HepG2 (cell line): ENCODE measurements around the gene RTEL1. TPM values are rescaled to one million over a fixed set of nuclear protein-coding genes. Genes with fewer than 3 reads are reported as not detected.
A peak's percentile ranks its signal among the peaks of the same experiment; 100 is the strongest.

Source experiments
- ARNTL ChIP-seq: sonication (generic); formaldehyde crosslinking; IDR thresholded peaks from 2 replicates; pipeline ENCODE4 v1.4.0; 2020; ENCODE audit warnings: mild to moderate bottlenecking, missing genetic modification reagents
- ATF6 ChIP-seq: sonication (generic); formaldehyde crosslinking; conservative IDR thresholded peaks from 2 replicates; pipeline ENCODE4 v1.4.0; 2020; ENCODE audit warnings: missing genetic modification reagents
- BORCS8-MEF2B ChIP-seq: sonication (generic); formaldehyde crosslinking; IDR thresholded peaks from 2 replicates; pipeline ENCODE4 v1.8.0; 2022; ENCODE audit warnings: mild to moderate bottlenecking, missing genetic modification reagents
- CENPX ChIP-seq: sonication (generic); formaldehyde crosslinking; IDR thresholded peaks from 2 replicates; pipeline ENCODE4 v1.9.0; 2021; ENCODE audit warnings: mild to moderate bottlenecking, missing genetic modification reagents, moderate library complexity
- FOXM1 ChIP-seq: sonication (generic); formaldehyde crosslinking; IDR thresholded peaks from 2 replicates; pipeline ENCODE4 v1.5.0; 2020; ENCODE audit warnings: missing genetic modification reagents
- HNF4A ChIP-seq: sonication (generic); formaldehyde crosslinking; IDR thresholded peaks from 2 replicates; pipeline ENCODE4 v1.4.0; 2020; ENCODE audit warnings: missing genetic modification reagents
- KAT7 ChIP-seq: IDR thresholded peaks from 2 replicates; pipeline ENCODE4 v1.6.1; 2018; ENCODE audit warnings: borderline replicate concordance, missing compliant biosample characterization
- KLF6 ChIP-seq: IDR thresholded peaks from 2 replicates; pipeline ENCODE4 v1.8.0; 2016; ENCODE audit warnings: missing biosample characterization, missing genetic modification reagents
- MATR3 ChIP-seq: sonication (generic); formaldehyde crosslinking; IDR thresholded peaks from 2 replicates; pipeline ENCODE4 v1.4.0; 2020; ENCODE audit warnings: missing genetic modification reagents
- MXI1 ChIP-seq: IDR thresholded peaks from 3 replicates; pipeline ENCODE4 v1.6.1; 2012; ENCODE audit warnings: low read depth, low read length, inconsistent platforms, borderline replicate concordance
- NR2C2 ChIP-seq: sonication (generic); formaldehyde crosslinking; IDR thresholded peaks from 2 replicates; pipeline ENCODE4 v1.4.0; 2020; ENCODE audit warnings: missing genetic modification reagents, mild to moderate bottlenecking, moderate library complexity, borderline replicate concordance
- RELA ChIP-seq: sonication (generic); formaldehyde crosslinking; IDR thresholded peaks from 2 replicates; pipeline ENCODE4 v1.4.0; 2020; ENCODE audit warnings: missing genetic modification reagents
- RFX1 ChIP-seq: fragments of 450-650 bp; IDR thresholded peaks from 2 replicates; pipeline ENCODE4 v1.6.1; 2017
- RFXANK ChIP-seq: IDR thresholded peaks from 2 replicates; pipeline ENCODE4 v1.6.1; 2016
- SNRNP70 ChIP-seq: fragments of 200-400 bp; formaldehyde crosslinking; IDR thresholded peaks from 2 replicates; pipeline ENCODE4 v1.6.1; 2017; ENCODE audit warnings: mild to moderate bottlenecking, low read depth, low read length, moderate library complexity
- SP1 ChIP-seq, 2 experiments: fragments of 450-650 bp in 1 of 2; sonication (generic) in 1 of 2; formaldehyde crosslinking in 1 of 2; IDR thresholded peaks; 2 replicates each; pipeline versions ENCODE4 v1.4.0 to v1.6.1; 2016 to 2020; ENCODE audit warnings: missing genetic modification reagents in 1 of 2
- TFAP4 ChIP-seq: sonication (generic); IDR thresholded peaks from 2 replicates; pipeline ENCODE4 v1.6.1; 2016; ENCODE audit warnings: low read depth, borderline replicate concordance
- ZBTB14 ChIP-seq: sonication (generic); formaldehyde crosslinking; IDR thresholded peaks from 2 replicates; pipeline ENCODE4 v1.4.0; 2020; ENCODE audit warnings: missing genetic modification reagents
- ZBTB49 ChIP-seq: sonication (generic); formaldehyde crosslinking; IDR thresholded peaks from 2 replicates; pipeline ENCODE4 v1.4.0; 2020; ENCODE audit warnings: missing genetic modification reagents, borderline replicate concordance
- ZFAT ChIP-seq: sonication (generic); formaldehyde crosslinking; conservative IDR thresholded peaks from 2 replicates; pipeline ENCODE4 v1.8.1; 2023; ENCODE audit warnings: missing genetic modification reagents, inconsistent platforms
- ZNF292 ChIP-seq: sonication (generic); formaldehyde crosslinking; IDR thresholded peaks from 2 replicates; pipeline ENCODE4 v1.8.1; 2022; ENCODE audit warnings: mild to moderate bottlenecking, low read depth, missing genetic modification reagents, borderline replicate concordance
- ZNF567 ChIP-seq: sonication (generic); formaldehyde crosslinking; IDR thresholded peaks from 2 replicates; pipeline ENCODE4 v1.8.1; 2023; ENCODE audit warnings: mild to moderate bottlenecking, missing genetic modification reagents, borderline replicate concordance
- ZNF598 ChIP-seq: sonication (generic); formaldehyde crosslinking; IDR thresholded peaks from 2 replicates; pipeline ENCODE4 v1.5.1; 2020; ENCODE audit warnings: mild to moderate bottlenecking, missing genetic modification reagents, borderline replicate concordance
- polyA plus RNA-seq, 8 experiments: library from polyadenylated mRNA; depleted of rRNA in 3 of 8; stranded (reverse) in 7 of 8; unstranded in 1 of 8; fragments of >200 nt; fragmentation: Illumina TruSeq in 4 of 8; extraction: Trizol in 4 of 8; gene quantifications; 2 replicates each; pipeline versions ENCODE4 v1.2.1 to v1.2.3, GENCODE V29; 2011 to 2016; ENCODE audit warnings: low read depth in 4 of 8, missing spikeins in 1 of 8, mixed read lengths in 1 of 8; ENCODE audit not compliant: insufficient read depth in 1 of 8
- total RNA-seq, 5 experiments: library from RNA; depleted of rRNA; stranded (reverse); fragments of >200 nt; fragmentation: Illumina TruSeq; extraction: Trizol; gene quantifications; 2 replicates each; pipeline ENCODE4 v1.2.3, GENCODE V29; 2016; ENCODE audit warnings: low read depth in 1 of 5

RTEL1 gene
- total and polyA plus RNA-seq, 2 of the 13 experiments (the other 11 are each of a cell fraction or from before 2014, with no cell fraction given), result 21.8 to 36.4 TPM

GRCh38 chr20:63740627-63741353, 82.7 kb downstream of the RTEL1 start (continued):
- TF ChIP-seq NR2C2 (CRISPR knock-in tag) (peak; percentile 90), SNRNP70 (no peak), ARNTL (CRISPR knock-in tag) (peak; percentile 99), ZBTB14 (CRISPR knock-in tag) (peak; percentile 85), MATR3 (CRISPR knock-in tag) (no peak), ZNF598 (CRISPR knock-in tag) (peak; percentile 61; the same call in 1 of the 2 replicates), KLF6 (peak; percentile 99), MXI1 (peak; percentile 97), ZNF567 (CRISPR knock-in tag) (peak; percentile 94), ATF6 (CRISPR knock-in tag) (peak; percentile 78), ZFAT (peak; percentile 79; the same call in 1 of the 2 replicates), KAT7 (peak; percentile 99), BORCS8-MEF2B (CRISPR knock-in tag) (peak; percentile 71), ZBTB49 (peak; percentile 90; the same call in 1 of the 2 replicates), SP1 (IDR thresholded peaks at IDR 0.05) (no peak), SP1 (CRISPR knock-in tag; IDR thresholded peaks at IDR 0.05) (peak; percentile 98), ZNF292 (CRISPR knock-in tag) (peak; percentile 88), HNF4A (CRISPR knock-in tag) (peak; percentile 82), FOXM1 (CRISPR knock-in tag) (peak; percentile 14; the same call in 1 of the 2 replicates), TFAP4 (peak; percentile 97), RELA (CRISPR knock-in tag) (no peak), RFX1 (no peak), RFXANK (peak; percentile 77; the same call in 1 of the 2 replicates), CENPX (CRISPR knock-in tag) (0 out of 2 replicates have a peak, but pooled peaks have one; percentile 3)
- TF ChIP-seq, all 625 proteins: peak for 480
